Measurements from ENCODE around the gene CYP26B1.

The CYP26B1 gene, protein sequence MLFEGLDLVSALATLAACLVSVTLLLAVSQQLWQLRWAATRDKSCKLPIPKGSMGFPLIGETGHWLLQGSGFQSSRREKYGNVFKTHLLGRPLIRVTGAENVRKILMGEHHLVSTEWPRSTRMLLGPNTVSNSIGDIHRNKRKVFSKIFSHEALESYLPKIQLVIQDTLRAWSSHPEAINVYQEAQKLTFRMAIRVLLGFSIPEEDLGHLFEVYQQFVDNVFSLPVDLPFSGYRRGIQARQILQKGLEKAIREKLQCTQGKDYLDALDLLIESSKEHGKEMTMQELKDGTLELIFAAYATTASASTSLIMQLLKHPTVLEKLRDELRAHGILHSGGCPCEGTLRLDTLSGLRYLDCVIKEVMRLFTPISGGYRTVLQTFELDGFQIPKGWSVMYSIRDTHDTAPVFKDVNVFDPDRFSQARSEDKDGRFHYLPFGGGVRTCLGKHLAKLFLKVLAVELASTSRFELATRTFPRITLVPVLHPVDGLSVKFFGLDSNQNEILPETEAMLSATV

DNA sequence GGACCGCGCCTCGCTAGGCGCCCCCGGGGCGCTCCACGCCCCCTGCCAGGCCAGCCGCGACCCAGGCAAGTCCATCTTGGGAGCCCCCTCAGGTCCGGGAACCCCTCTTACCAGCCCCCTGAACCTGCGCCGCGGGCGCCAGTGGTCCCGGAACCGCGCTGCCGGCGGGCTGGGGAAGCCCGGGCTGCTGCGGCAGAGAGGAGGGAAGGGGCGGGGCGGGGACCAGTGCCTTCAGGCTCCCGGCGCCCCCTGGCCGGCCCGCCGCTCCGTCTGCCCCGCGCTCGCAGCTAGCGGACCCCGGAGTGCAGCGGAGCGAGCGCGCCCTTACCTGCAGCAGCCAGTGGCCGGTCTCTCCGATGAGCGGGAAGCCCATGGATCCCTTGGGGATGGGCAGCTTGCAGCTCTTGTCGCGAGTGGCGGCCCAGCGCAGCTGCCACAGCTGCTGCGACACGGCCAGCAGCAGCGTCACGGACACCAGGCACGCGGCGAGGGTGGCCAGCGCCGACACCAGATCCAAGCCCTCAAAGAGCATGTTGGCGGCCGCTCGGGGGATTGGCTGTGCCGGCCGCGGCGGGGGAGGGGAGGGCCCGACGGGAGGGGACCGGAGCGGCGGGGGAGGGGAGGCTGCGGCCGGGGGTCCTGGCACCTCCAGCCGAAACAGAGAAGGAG lies at the start of gene CYP26B1:
TSS of gene CYP26B1 (minus strand) at position 560 of the 669 bp plus-strand sequence. CDS start at position 532, 28 bp downstream.
- DNase-seq: no peak

DNA sequence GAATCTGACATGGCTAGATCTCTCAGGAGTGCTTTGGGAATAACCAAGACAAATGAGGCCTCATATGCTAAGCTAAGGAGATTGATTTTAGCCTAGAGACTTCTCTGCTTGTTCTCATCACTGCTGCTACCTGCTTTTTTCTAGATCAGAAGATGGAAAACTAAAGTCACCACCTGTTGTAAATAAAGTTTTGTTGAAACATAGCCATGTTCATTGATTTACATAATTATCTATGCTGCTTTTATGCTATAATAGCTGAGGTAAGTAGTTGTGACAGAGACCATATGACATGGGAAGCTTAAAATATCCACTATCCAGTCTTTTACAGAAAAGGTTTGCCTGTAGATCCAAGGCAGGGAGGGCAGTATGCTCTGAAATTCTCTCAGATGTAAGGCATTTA lies 46.1 kb upstream of the CYP26B1 start:
- no peak for DNase-seq

DNA sequence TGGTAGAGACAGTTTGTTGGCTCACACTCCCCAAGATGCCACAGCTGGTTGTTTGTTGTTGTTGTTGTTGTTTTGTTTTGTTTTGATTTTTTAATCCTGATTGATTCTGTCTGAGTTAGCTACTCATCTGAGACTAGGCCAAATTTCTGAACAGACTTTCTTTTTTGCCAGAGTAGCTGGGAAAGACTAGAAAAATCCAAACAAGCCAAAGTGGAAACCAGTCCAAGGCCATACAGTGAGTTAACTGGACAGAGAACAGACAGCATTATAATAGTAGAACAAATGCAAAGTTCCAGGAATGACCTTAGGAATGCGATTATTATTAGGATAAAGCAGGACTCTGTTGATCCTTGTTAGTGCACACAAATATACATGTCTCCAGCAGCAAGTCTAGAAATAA lies 43.8 kb upstream of the CYP26B1 start:
- no peak for DNase-seq

DNA sequence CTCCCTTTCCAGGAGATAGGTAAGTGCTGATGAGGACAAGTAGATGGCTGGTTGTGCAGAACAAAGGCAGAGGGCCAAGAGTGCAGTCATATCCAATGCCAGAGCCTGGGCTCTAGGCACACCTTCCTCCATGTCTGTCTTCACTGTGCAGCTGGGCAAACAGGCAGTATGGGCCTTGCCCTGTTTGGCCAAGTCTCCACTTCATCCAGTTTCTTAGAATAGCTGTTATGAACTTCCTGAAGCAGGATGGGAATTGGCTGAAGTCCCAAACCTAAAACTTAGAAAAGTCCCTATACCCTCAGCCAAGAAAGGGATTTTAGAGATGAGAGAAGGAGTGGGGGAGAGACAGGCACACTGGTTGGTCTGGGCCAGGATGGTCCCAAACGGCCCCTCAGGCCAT lies 37.5 kb upstream of the CYP26B1 start:
- no peak for DNase-seq

DNA sequence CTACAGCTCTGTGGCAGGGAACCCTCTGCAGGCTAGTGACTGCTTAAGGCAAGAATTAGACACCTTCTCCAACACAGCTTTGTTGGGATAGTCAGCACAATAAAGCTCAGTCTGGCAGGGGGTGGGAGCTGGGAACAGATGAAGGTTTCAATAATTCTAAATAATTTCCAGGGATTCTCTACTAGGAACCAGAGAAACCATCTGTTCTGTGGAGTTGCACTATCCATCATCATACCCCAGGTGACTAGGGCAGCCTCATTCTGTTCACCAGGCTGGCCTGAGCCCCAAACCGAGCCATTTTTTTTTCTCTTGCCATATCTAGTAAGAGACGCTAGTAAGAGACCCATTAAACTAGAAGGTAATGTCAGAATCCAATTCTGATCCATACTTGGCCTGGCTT lies 35.8 kb upstream of the CYP26B1 start:
- DNase-seq: no peak

DNA sequence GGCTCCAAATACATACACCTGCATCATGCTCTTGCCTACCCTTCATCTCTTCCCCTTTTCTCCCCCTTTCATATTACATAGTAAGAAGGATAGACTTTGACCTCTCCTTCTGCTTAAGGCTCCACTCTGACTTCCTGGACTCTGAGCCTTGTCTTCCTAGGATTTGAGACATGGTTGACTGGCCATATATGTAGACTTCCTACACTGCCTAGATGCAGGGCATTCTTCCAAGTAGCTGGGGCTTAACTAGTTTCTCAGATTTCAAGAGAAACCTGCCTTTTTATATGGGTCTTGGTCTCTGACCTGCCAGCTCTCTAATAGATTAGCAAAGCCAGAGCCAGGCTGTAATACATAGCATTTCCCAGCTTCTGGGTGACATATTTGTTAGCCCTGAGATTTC lies 35.4 kb upstream of the CYP26B1 start:
- no peak for DNase-seq

DNA sequence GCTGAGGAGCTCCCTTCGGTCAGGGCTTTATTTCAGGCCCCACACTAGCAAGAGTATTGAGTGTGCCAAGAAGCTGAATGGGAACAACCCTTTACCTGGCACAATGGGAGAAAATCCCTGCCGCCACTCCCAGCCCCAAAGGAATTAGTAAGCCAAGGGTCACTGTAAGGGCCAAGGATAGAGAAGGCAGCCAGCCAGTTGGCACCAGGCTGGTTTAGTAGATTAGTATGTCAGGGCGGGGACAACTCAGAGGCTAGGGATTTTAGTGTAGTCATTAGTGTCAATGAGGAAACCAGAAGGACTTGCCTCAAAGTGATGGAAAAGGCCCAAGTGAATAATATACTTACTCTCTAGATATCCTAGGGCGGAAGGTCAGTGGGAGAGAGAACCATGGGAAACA lies 34.9 kb upstream of the CYP26B1 start:
- no peak for DNase-seq

DNA sequence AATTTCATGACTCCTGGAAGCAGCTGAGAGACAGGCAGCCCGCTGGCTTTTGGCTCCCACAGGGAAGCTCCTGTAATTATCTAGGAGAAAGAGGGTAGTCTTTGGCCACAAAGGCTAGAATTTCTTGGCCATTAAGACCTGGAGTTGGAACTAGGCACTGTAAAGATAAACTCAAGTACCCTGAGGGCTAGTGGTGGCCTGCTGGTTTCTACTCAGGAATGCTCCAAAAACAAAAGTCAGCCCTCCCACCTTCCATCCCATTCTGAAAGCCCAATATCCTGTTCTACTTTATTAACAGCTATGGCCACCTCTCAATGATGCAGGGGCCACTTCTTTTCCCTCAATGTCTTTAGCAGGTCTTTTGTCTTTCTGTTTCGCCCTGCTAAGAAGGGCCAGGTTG lies 34.0 kb upstream of the CYP26B1 start:
- DNase-seq: no peak

DNA sequence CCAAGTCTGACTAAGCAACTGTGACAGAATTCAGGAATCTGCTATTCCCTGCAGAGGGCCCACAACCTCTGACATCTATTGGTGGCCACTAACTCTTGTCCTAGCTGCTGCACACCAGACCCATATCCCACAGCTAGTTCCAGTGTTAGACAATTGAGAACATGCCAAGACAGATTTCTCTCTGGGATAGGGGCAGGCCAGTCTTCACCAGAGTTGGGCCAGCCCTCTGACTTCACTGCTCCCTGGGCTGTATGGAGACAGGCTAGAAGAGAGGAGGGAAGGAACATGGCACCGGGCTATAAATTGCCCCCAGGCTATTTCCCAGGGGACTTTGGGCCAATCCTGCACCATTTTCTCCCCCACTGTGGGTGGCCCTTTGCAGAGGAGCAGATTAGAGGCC lies 32.7 kb upstream of the CYP26B1 start:
- no peak for DNase-seq

DNA sequence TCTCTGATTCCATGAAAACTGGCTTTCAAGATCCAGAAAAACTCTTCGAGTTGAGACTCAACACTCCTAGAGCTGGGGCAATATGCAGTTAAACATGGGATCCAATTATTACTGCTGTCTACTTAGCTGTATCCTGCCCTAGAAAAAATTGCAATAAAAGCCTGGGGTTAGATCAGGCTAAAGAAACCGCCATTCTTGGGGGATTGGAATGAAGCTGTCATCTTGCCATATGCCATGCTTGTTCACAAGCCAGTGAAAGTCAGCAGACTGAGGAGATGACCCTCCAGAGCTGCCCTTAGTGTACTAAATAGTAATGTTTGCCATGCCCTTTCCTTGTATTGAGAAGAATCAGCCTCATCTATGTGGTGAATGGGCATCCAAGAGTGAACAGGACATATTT lies 30.9 kb upstream of the CYP26B1 start:
- no peak for DNase-seq

DNA sequence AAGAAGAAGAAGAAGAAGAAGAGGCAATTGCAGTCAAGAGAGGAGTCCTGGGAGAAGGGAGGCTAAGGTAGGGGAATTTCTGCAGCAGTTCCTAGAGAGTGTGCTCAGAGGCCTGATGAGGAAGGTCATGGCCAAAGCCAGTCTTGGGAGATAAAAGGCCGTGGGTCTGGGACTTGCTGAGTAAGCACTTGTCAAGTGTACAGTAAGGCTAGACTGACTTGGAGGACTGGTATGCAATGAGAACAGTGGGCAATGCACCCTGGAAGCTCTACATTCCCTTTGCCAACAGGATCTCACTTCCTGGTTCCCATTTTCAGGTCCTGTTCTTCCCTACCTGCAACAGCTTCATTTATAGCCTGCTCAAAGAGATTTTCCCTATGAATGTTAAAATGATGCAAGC lies 28.6 kb upstream of the CYP26B1 start:
- DNase-seq: no peak

DNA sequence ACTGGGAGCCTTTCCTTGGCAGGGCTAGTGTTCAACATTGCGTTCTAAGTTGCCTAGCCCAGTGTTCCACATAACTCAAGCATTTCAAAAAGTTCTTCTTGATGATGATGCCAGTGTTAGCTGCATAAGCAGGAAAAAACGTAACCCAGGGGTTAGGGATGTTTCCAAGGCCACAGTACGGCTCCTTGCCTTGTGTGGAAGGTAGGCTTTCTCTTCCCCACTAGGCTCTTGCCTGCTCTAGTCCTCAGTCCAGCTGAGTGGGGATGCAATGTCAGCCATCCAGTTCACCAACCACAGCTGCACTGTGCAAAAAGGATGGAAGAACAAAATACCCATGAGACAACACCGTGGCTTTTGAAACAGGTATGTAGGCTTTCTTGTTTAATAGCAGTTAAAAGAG lies 28.0 kb upstream of the CYP26B1 start:
- DNase-seq: no peak

DNA sequence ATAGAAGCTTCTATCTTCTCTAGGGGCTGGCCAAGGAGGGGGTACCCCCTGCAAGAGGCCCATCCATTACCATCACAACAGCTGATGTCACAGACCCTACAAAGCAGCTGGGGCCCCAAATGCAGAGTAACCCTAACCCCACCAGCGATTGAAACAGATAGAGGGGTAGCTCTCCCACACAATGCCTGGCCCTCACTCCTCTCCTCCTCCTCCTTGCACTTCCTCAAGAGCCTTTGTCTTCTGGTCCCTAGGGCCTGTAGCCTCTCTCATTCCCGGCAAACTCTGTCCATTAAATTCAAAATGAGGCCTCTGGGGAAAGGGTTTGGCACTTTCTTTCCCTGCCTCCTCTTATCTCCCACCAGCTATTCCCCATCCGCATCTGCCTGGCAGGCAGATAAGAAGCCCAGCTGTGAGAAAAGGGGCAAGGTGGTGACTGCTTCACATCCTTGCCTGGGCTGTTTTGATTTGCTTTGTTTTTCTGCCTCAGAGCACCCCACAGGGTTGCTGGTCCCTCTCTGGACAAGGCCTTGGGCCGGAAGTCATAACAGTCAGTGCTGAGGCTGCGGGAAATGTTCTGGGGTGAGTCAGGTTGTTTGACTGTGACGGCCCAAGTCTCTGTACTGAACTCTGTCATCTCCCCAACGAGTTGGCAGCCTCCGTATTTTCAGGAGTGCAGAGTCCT lies 26.1 kb upstream of the CYP26B1 start:
- DNase-seq: no peak

DNA sequence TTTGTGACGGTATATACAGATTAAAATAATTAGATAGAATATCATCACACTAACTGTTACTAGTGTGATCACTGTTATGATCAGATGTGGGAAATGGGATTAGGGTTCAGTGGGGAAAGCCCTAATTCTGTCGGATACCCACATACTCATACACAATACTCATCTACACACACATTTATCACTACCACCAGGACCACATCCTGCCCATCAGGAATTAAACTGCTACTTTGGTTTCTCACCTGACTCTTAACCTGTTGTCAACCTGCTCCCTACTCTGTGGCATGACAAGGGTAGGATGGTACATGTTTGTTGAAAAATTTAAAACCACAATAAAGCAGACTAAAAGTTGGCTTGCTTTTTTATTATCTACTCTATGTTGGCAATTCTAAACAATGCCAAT lies 24.8 kb upstream of the CYP26B1 start:
- DNase-seq: no peak

DNA sequence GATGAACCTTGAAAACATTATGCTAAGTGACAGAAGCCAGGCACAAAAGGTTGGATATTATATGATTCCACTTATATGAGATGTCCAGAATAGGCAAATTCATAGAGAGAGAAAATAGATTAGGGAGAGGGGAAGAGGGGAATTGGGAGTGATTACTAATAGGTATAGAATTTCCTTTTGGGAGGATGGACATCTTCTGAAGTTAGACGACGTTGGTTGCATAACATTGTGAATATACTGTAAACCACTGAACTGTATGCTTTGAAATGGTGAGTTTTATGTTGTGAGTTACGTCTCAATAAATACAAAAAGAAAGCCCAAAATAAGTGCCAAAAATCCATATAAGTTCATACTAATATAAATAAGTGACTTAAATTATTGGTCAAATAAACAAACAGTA lies 18.6 kb upstream of the CYP26B1 start:
- DNase-seq: no peak

DNA sequence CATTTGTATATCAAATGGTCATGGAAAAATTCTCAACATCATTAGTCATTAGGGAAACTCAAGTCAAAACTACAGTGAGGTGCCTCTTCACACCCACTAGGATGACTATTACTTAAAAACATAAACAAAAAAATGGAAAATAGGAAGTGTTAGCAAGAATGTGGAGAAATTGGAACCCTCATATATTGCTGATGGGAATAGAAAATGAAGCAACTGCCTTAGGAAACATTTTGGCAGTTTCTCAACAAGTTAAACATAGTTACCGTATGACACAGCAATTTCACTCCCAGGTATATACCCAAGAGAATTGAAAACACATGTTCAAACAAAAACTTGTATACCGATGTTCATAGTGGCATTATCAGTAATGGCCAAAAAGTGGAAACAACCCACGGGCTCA lies 18.1 kb upstream of the CYP26B1 start:
- no peak for DNase-seq

DNA sequence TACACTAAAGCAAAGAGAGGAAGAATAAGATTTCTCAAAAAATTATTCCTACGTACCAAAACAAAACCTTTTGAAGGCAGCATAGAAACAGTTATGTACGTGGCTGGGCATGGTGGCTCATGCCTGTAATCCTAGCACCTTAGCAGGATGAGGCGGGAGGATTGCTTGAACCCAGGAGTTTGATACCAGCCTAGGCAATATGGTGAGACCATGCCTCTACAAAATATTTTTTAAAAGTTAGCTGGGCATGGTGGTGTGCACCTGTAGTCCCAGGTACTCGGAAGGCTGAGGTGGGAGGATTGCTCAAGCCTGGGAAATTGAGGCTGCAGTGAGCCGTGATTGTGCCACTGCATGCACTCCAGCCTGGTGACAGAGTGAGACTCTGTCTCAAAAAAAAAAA lies 14.9 kb upstream of the CYP26B1 start:
- DNase-seq: no peak

DNA sequence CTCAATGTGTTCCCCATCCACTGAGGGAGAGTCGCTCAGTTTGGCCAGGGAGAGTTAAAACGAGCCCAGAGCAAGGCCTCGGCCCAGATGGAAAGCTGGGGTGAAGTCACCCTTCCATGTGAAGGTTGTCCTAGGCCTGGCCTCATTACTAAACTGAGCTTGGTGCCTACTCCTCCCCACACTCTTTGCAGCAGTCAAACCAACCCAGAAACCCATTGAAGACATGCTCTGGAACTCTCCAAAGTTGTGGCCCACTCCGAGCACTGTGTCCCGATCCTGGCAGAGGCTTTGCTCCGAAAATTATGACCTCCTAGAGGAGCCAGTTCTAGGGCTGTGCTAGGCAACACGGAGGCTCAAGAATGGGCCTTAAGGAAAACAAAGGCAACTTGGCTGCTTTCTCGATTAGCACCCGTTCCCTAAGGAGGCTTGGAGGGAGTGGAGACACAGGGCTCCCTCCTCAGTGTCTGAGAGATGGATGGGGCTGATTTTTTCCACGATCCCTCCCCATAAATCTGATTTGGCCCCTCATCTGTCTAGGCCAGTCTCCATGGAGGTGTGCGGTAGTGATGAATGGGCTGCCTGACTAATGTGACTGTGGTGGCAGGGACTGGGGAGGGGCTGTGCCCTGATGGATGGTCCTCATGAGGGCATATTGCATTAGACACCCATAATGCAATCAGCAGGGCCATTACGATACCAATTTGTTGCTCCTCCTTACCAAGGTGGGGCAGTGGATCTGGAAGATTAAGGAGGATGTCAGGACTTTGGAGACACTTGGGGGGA lies 11.7 kb upstream of the CYP26B1 start:
- DNase-seq: no peak

DNA sequence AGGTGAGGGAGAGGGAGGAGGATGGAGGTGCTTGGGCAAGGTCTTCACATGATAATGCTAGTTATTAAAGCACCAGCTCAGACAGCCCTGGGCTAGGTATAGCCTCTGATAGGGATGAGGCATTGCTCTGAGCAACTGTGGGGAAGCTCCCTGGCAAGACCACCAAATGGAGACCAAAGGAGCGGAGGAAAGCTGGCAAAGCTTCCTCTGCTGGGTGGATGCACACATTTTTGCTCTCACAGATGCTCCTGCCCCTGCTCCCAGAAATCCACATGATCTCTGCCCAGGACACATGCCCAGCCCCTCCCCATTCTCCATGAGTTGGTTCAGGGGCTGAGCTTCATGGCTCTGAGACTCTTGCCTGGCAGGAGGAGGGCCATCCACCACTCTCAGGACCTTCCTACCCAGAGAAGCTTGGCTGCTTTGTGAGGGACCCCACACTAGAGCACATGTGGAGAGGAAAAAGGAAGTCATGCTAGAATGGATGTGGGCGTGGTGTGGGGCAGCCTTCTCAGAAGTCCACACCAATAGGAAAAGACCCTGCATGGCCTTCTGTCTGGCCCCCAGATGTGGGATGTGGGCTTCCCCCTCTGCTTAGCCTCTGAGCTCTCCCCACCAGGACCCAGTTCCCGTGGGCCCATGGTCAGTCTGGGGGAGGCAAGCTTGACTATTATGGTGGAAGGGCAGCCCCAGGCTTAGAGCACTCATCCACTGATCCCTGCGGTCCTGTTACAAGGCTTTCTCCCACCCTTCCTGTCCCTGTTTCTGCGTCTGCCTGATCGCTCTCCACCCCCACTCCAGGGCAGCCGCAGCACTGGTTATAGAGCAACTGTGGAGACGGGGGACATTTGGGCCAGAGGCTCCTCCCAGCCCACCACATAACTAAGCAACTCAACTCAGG lies 10.5 kb upstream of the CYP26B1 start:
- DNase-seq: no peak

DNA sequence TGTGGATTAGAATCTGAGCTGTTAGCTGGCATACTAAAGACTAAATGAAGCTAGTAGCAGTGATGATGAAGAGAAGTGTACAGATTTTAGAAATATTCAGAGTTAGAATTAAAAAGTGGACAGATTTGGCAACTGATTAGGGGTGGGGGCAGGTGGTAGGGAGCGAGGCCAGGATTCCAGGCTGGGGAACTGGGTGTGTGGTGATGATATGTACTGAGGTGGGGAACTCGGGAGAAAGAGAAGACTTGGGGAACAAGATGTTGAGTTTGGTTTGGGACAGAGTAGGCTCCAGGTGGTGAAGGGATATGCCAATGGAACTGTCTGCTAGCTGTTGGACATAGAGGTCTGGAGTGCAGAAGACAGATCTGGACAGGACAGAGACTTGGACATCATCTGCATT lies 9.2 kb upstream of the CYP26B1 start:
- DNase-seq: no peak

DNA sequence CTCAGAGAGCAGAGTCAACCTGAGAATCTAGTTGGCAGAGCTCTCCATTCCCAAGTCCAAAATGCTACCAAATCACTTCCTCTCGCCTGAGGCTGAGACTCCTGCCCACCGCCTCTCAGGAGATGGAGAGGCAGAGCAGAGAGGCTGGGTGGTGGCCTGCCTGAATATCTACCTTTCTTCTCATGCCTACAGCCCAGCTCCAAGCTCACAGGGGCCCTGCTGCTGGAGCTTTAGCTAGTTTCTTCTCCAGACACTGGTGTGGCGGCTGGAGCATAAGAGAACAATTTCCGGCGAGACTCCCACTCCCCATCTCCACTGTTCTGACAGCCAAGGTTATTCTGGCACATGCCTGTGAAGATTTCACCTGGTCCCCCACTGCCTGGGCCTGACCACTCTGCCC lies 8.1 kb upstream of the CYP26B1 start:
- DNase-seq: no peak

DNA sequence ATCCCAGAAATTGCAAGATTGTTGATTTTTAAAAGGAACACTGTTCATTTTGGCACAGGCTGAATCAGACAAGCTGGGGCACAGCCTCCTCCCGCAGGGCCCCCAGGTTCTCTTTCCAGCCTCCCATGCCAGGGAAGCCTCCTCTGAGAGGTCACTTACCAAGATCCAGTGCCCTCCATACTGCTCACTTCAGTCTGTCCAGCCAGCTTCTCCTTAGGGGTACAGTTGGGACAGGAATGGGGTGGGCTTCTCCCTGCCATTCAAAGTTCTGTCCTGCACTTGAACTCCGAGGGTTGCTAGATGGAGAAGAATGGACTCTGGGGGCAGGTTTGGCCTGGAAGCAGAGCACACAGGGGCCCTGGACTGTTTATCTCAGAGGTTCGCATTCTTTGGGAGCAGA lies 7.5 kb upstream of the CYP26B1 start:
- no peak for DNase-seq

Data from stimulated activated naive CD4-positive, alpha-beta T cell treated with Interleukin-2 at 50 U/mL for 16 hours (primary cell).